ENCODE results near the gene ZNF93.
"Not testable (repeated sequence)": the region's sequence is repeated elsewhere in the genome, so short reads cannot be mapped to it uniquely, and the experiment has no call there.

The ZNF93 gene

GRCh38 chr19:19884583-19884982, 16.2 kb upstream of the ZNF93 start:
- H3K4me1 ChIP-seq (ENCODE audit: control insufficient read depth, insufficient read depth, low read length, poor library complexity, severe bottlenecking): no peaks in the 10 kb centered on the region
- no peak overlapping the region for H3K4me3 ChIP-seq (ENCODE audit: extremely low read depth, insufficient read depth, low read length, poor library complexity, severe bottlenecking)
- H3K9me3 ChIP-seq (ENCODE audit: control insufficient read depth, low read length): peaks cover 23% of the 10 kb centered on the region
- peaks cover 68% of the 10 kb centered on the region for H3K36me3 ChIP-seq (ENCODE audit: control insufficient read depth, insufficient read depth, low read length)
- WGBS, 2 experiments (ENCODE audit: insufficient coverage in 2 of 2): no CpG with 5 or more reads among the region's 1 CpG
- no peak overlapping the region for H3K27ac ChIP-seq (ENCODE audit: low read depth, low read length, severe bottlenecking)

- Histone ChIP-seq H3K9me3 (ENCODE audit: control insufficient read depth, low read length) (peaks cover 52% of the 10 kb centered on the region), H3K36me3 (ENCODE audit: control insufficient read depth, insufficient read depth, low read length) (peaks cover 55% of the 10 kb centered on the region)
- no CpG with 5 or more reads among the region's 3 CpGs for WGBS, 2 experiments (ENCODE audit: insufficient coverage in 2 of 2)
- H3K4me3 ChIP-seq (ENCODE audit: extremely low read depth, insufficient read depth, low read length, poor library complexity, severe bottlenecking); H3K4me1 ChIP-seq (ENCODE audit: control insufficient read depth, insufficient read depth, low read length, poor library complexity, severe bottlenecking); H3K27ac ChIP-seq (ENCODE audit: low read depth, low read length, severe bottlenecking): not testable (repeated sequence)
These were observed 8.4 kb upstream of the ZNF93 start for GRCh38 chr19:19892055-19892941.

- Histone ChIP-seq H3K4me1 (ENCODE audit: control insufficient read depth, insufficient read depth, low read length, poor library complexity, severe bottlenecking) (no peaks in the 10 kb centered on the region), H3K27ac (ENCODE audit: low read depth, low read length, severe bottlenecking) (peak overlapping the region; percentile 99), H3K4me3 (ENCODE audit: extremely low read depth, insufficient read depth, low read length, poor library complexity, severe bottlenecking) (peak overlapping the region; percentile 75), H3K9me3 (ENCODE audit: control insufficient read depth, low read length) (peaks cover 34% of the 10 kb centered on the region), H3K36me3 (ENCODE audit: control insufficient read depth, insufficient read depth, low read length) (peaks cover 31% of the 10 kb centered on the region)
- 23 to 25% methylated on average over 5 to 6 of the region's 9 CpGs for WGBS, 2 experiments (ENCODE audit: insufficient coverage in 2 of 2)
These were observed 512 bp upstream of the ZNF93 start for GRCh38 chr19:19900139-19900728.

GRCh38 chr19:19907551-19907950, 6.8 kb downstream of the ZNF93 start:
- WGBS, 2 experiments (ENCODE audit: insufficient coverage in 2 of 2): 100% methylated on average over 1 to 3 of the region's 3 CpGs

GRCh38 chr19:19909654-19910053, 8.9 kb downstream of the ZNF93 start:
- 100% methylated on average over 1 of the region's 2 CpGs; no CpG with 5 or more reads in 1 of the 2 experiments for WGBS, 2 experiments (ENCODE audit: insufficient coverage in 2 of 2)
- no peak overlapping the region for H3K4me3 ChIP-seq (ENCODE audit: extremely low read depth, insufficient read depth, low read length, poor library complexity, severe bottlenecking)
- peaks cover 14% of the 10 kb centered on the region for H3K9me3 ChIP-seq (ENCODE audit: control insufficient read depth, low read length)
- no peaks in the 10 kb centered on the region for H3K4me1 ChIP-seq (ENCODE audit: control insufficient read depth, insufficient read depth, low read length, poor library complexity, severe bottlenecking)
- H3K36me3 ChIP-seq (ENCODE audit: control insufficient read depth, insufficient read depth, low read length): peaks cover 84% of the 10 kb centered on the region
- H3K27ac ChIP-seq (ENCODE audit: low read depth, low read length, severe bottlenecking): no peak overlapping the region

More at GRCh38 chr19:19907551-19907950, 6.8 kb downstream of the ZNF93 start:
- Histone ChIP-seq H3K36me3 (ENCODE audit: control insufficient read depth, insufficient read depth, low read length) (peaks cover 84% of the 10 kb centered on the region), H3K9me3 (ENCODE audit: control insufficient read depth, low read length) (peaks cover 20% of the 10 kb centered on the region)
- H3K27ac ChIP-seq (ENCODE audit: low read depth, low read length, severe bottlenecking); H3K4me1 ChIP-seq (ENCODE audit: control insufficient read depth, insufficient read depth, low read length, poor library complexity, severe bottlenecking); H3K4me3 ChIP-seq (ENCODE audit: extremely low read depth, insufficient read depth, low read length, poor library complexity, severe bottlenecking): not testable (repeated sequence)

GRCh38 chr19:19911150-19911549, 10.4 kb downstream of the ZNF93 start:
- Histone ChIP-seq H3K4me1 (ENCODE audit: control insufficient read depth, insufficient read depth, low read length, poor library complexity, severe bottlenecking) (no peaks in the 10 kb centered on the region), H3K9me3 (ENCODE audit: control insufficient read depth, low read length) (peaks cover 14% of the 10 kb centered on the region), H3K4me3 (ENCODE audit: extremely low read depth, insufficient read depth, low read length, poor library complexity, severe bottlenecking) (no peak overlapping the region), H3K36me3 (ENCODE audit: control insufficient read depth, insufficient read depth, low read length) (peaks cover 84% of the 10 kb centered on the region), H3K27ac (ENCODE audit: low read depth, low read length, severe bottlenecking) (no peak overlapping the region)
- no CpG with 5 or more reads among the region's 1 CpG for WGBS, 2 experiments (ENCODE audit: insufficient coverage in 2 of 2)

- Histone ChIP-seq H3K9me3 (ENCODE audit: control insufficient read depth, low read length) (peaks cover 14% of the 10 kb centered on the region), H3K4me1 (ENCODE audit: control insufficient read depth, insufficient read depth, low read length, poor library complexity, severe bottlenecking) (no peaks in the 10 kb centered on the region), H3K36me3 (ENCODE audit: control insufficient read depth, insufficient read depth, low read length) (peaks cover 73% of the 10 kb centered on the region), H3K27ac (ENCODE audit: low read depth, low read length, severe bottlenecking) (no peak overlapping the region), H3K4me3 (ENCODE audit: extremely low read depth, insufficient read depth, low read length, poor library complexity, severe bottlenecking) (no peak overlapping the region)
- WGBS, 2 experiments (ENCODE audit: insufficient coverage in 2 of 2): 88% methylated on average over 1 of the region's 3 CpGs; no CpG with 5 or more reads in 1 of the 2 experiments
These were observed 13.8 kb downstream of the ZNF93 start for GRCh38 chr19:19914596-19914995.

GRCh38 chr19:19930417-19930816, 29.7 kb downstream of the ZNF93 start:
- not testable (repeated sequence) for H3K4me3 ChIP-seq (ENCODE audit: extremely low read depth, insufficient read depth, low read length, poor library complexity, severe bottlenecking); H3K27ac ChIP-seq (ENCODE audit: low read depth, low read length, severe bottlenecking); H3K4me1 ChIP-seq (ENCODE audit: control insufficient read depth, insufficient read depth, low read length, poor library complexity, severe bottlenecking)
- H3K36me3 ChIP-seq (ENCODE audit: control insufficient read depth, insufficient read depth, low read length): peaks cover 73% of the 10 kb centered on the region
- peaks cover 64% of the 10 kb centered on the region for H3K9me3 ChIP-seq (ENCODE audit: control insufficient read depth, low read length)
- 92 to 95% methylated on average over 6 of the region's 7 CpGs for WGBS, 2 experiments (ENCODE audit: insufficient coverage in 2 of 2)

GRCh38 chr19:19933432-19934314, 32.9 kb downstream of the ZNF93 start:
- H3K4me3 ChIP-seq (ENCODE audit: extremely low read depth, insufficient read depth, low read length, poor library complexity, severe bottlenecking); H3K4me1 ChIP-seq (ENCODE audit: control insufficient read depth, insufficient read depth, low read length, poor library complexity, severe bottlenecking); H3K27ac ChIP-seq (ENCODE audit: low read depth, low read length, severe bottlenecking): not testable (repeated sequence)
- peaks cover 62% of the 10 kb centered on the region for H3K9me3 ChIP-seq (ENCODE audit: control insufficient read depth, low read length)
- no CpG with 5 or more reads among the region's 3 CpGs for WGBS, 2 experiments (ENCODE audit: insufficient coverage in 2 of 2)
- H3K36me3 ChIP-seq (ENCODE audit: control insufficient read depth, insufficient read depth, low read length): peaks cover 51% of the 10 kb centered on the region

- Histone ChIP-seq H3K4me1 (ENCODE audit: control insufficient read depth, insufficient read depth, low read length, poor library complexity, severe bottlenecking) (no peaks in the 10 kb centered on the region), H3K4me3 (ENCODE audit: extremely low read depth, insufficient read depth, low read length, poor library complexity, severe bottlenecking) (no peak overlapping the region), H3K36me3 (ENCODE audit: control insufficient read depth, insufficient read depth, low read length) (peaks cover 29% of the 10 kb centered on the region), H3K9me3 (ENCODE audit: control insufficient read depth, low read length) (peaks cover 53% of the 10 kb centered on the region), H3K27ac (ENCODE audit: low read depth, low read length, severe bottlenecking) (no peak overlapping the region)
- 100% methylated on average over 2 of the region's 2 CpGs; no CpG with 5 or more reads in 1 of the 2 experiments for WGBS, 2 experiments (ENCODE audit: insufficient coverage in 2 of 2)
These were observed 36.7 kb downstream of the ZNF93 start for GRCh38 chr19:19937403-19937802.

All from mesodermal cell (in vitro differentiated cells).